ENCODE results near the gene GALNT12.
A peak's percentile ranks its signal among the peaks of the same experiment; 100 is the strongest.

The GALNT12 gene

GRCh38 chr9:98832768-98833089 is 25.3 kb downstream of the GALNT12 start:
- no peak for DNase-seq (ENCODE audit: low read depth)

- no peak for DNase-seq (ENCODE audit: low read depth)
Measured at GRCh38 chr9:98833090-98833956, 25.9 kb downstream of the GALNT12 start.

DNA sequence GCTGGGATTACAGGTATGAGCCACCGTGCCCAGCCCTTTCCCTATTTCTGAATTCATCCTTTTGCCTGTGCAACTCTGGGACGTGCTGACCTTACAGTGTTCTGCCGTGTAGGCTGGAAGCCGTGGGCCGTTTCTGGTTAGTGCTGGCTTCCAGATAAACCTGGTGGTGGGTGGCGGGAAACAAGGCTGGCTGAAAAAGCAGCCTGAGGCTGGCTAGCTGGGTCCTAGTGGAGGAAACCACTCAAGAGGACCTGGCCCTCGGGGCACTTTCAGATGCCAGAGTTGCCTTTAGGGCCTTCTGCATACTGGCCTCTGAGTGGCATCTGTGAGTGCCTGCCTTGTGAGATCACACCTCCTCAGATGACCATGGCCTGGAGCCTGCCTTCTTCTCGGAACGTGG is 26.9 kb downstream of the GALNT12 start:
- DNase-seq (ENCODE audit: low read depth) = no peak

- DNase-seq (ENCODE audit: low read depth) = no peak
Measured at GRCh38 chr9:98836206-98836605, 28.7 kb downstream of the GALNT12 start.

- DNase-seq (ENCODE audit: low read depth) = no peak
Measured at GRCh38 chr9:98837516-98837915, 30.0 kb downstream of the GALNT12 start.

DNA sequence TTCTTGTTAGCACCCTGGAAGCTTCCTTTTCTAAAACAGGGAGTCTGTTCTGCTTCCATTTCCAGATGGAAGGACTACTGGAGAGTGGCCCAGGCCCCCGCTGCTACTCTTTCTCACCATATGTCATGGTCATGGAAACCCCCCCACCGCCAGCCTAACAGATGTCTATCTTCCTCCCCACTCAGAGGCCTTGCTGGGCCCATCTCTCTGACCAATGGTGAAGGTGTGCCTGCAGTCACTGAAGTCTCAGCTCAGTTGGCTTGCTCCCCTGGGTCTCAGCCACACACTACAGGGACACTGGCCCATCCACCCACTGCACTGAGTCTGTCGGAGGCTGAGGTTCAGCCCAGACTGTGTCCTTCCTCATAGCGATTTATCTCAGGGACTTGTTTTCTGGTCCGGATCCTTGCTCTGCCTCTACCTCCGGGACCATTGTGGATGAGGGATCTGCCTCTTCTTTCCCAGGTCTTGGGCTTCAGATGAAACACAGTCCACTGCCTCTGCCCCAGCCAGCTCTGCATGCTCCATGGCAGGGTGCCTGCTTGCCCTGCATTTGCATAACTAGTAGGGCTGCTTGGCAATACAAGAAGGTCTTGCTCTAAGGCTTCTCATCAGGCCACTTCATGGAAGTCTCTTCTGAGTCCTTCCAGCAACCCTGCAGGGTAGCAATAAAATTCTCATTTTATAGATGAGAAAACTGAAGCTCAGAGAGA is 30.8 kb downstream of the GALNT12 start:
- no peak for DNase-seq (ENCODE audit: low read depth)

DNA sequence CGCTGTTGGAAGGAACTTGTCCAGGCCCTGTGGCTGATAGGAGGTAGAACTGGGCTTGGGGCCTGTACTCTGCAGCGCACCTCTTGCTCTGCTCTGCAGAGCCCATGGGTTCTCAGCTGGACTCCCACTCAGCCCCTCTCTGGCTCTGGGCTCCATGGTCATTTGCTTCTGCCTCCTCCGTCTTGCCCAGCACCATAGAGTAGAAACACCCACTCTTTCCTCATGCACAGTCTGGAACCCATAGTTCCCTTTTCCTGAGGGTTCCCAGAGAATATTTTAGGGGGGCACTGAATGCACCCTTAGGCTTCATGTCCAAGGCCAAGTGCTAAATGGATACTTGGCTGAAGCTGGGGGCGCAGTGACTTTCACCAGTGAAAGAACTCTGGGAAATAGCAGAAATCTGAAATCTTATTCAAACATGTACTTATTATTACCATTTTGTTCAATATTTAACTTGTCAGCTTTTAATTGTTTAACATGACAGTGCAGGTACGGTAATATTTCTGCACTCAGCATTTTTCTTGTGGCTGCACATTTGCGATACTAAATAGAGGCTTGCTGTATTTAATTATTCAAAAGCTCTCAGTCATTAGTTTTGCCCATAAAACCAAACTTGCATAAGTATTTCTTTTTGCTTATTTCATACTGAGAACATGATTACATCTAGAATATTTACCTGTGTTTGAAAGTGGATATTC is 31.5 kb downstream of the GALNT12 start:
- DNase-seq (ENCODE audit: low read depth) = no peak

- DNase-seq (ENCODE audit: low read depth) = no peak
Measured at GRCh38 chr9:98839724-98840123, 32.3 kb downstream of the GALNT12 start.

DNA sequence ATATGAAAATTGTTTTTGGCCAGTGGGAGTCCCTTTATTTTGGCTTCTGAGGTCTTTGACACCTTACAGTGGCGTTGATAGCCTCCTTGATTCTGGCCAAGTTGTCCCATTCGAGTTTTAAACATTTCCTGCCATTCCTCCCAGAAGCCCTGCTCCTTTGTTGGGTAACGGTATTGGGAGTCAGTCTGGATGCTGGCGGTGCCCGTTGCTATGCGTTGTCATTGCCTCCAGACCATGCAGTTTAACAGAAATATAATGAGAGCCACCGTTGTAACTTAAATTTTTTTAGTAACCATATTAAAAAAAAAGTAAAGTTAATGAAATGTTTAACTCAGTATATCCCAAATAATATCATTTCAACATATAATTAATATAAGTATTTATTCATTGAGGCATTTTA is 35.0 kb downstream of the GALNT12 start:
- DNase-seq (ENCODE audit: low read depth) = no peak

GRCh38 chr9:98846081-98846480 is 38.6 kb downstream of the GALNT12 start:
- DNase-seq (ENCODE audit: low read depth) = no peak

- no peak for DNase-seq (ENCODE audit: low read depth)
Measured at GRCh38 chr9:98846879-98847278, 39.4 kb downstream of the GALNT12 start.

DNA sequence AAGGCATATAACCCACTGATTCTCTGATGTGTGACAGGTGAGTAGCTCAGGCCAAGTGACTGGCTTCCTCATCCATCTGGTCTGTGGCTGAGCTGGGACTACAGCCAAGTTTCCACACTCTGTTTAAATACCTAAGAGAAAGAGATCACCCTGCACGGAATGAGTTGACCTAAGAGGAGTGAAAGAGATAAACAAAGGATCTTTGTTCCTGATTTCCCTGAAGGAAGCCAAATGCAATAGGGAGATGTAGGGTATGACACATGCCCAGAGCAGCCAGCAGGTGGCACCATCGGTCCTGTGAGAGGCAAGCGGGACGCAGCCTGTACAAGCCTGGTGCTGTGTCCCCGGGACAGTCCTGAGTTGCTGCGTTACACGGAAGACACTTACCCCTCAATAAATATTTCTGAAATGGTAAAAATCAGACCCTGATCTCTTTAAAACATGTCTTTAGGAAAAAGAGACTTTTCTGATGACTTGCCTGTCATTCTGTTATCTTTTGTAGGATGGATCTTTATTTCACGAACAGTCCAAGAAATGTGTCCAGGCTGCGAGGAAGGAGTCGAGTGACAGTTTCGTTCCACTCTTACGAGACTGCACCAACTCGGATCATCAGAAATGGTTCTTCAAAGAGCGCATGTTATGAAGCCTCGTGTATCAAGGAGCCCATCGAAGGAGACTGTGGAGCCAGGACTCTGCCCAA is 41.1 kb downstream of the GALNT12 start:
- DNase-seq (ENCODE audit: low read depth) = peak; percentile 49

GRCh38 chr9:98849563-98849962 is 42.1 kb downstream of the GALNT12 start:
- no peak for DNase-seq (ENCODE audit: low read depth)

DNA sequence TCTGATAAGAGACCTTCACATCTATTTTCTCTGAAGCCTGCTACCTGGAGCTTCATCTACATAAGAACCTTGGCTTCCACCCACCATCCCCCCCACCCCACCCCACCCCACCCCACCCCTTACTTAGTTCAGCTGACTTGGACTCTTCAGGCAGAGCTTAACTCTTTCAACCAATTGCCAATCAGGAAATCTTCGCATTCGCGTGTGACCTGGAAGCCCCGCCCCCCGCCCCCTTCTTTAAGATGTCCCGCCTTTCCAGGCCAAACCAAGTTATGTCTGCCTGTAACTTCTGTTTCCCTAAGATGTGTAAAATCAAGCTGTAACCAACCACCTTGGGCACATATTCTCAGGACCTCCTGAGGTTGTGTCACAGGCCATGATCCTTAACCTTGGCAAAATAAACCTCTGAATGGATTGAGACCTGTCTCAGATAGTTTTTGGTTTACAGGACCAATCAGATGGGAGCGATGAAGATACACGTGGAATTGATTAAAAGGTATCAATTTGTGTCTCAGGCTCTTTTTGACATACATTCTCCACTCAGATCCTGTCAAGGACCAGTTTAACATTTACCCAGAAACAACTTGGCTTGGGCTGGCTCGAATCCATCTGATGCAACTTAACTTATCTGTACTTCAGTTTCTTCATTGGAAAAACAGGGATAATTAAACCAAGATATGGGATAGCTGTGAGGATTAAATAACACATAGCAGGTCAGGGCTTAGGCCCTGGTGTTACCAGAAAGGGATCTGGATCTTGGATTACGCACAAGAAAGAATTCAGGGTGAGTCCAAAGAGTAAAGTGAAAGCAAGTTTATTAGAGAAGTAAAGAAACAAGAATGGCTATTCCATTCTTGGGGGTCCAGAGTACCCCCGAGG is 43.6 kb downstream of the GALNT12 start:
- DNase-seq (ENCODE audit: low read depth) = no peak

GRCh38 chr9:98851730-98852459 is 44.4 kb downstream of the GALNT12 start:
- no peak for DNase-seq (ENCODE audit: low read depth)

GRCh38 chr9:98852460-98852734 is 44.9 kb downstream of the GALNT12 start:
- DNase-seq (ENCODE audit: low read depth) = no peak

DNA sequence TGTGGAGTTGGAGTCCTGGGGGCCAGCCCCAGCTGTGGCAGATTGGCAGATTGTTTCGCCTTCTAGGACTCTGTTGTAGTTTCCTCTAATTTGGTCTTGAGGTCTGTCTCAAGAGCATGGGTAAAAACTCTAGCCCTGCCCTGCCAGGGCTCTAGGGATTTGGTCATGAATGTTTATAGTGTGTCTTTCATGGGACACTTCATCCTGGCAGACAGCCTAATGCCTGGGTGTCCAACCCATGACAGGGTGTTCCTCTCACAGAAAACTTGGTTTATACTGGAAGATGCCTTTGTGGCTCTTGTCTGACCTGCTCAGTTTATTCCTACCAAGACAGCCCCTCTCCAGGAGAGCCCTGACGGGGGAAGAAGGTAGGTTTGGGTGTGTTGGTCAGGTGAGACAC is 45.5 kb downstream of the GALNT12 start:
- no peak for DNase-seq (ENCODE audit: low read depth)

GRCh38 chr9:98854266-98854665 is 46.8 kb downstream of the GALNT12 start:
- DNase-seq (ENCODE audit: low read depth) = no peak

DNA sequence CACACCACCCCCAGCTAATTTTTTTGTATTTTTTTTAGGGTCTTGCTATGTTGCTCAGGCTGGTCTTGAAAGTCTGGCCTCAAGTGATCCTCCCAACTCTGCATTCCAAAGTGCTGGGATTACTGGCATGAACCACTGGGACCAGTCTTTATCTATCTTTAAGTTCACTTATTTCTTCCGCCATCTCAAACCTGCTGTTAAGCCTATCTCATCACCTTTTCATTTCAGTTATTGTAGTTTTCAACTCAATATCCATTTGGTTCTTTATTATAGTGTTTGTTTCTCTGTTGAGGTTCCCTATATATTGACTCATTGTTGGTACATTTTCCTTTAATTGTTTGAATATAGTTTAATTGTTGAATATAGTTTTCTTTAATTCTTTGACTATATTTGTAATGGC is 48.1 kb downstream of the GALNT12 start:
- no peak for DNase-seq (ENCODE audit: low read depth)

DNA sequence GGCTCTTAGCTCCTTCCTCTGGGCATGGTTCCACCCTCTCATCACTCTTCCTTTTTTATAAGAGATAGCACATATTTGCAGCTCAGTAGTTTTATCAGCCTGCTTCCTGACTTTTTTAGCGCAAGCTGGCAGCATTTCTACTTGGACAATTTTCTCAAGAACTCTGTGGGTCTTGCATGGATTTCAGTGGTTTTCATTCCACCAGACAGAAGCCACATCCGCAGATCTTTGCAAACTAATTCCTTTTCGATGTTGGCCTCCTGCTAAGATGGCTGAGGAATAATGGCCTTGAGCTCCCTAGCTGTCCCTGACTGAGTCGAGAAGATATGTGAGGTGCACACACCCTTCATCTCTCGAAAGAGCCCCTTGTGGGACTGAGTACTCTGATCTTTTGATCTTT is 49.5 kb downstream of the GALNT12 start:
- no peak for DNase-seq (ENCODE audit: low read depth)

- DNase-seq (ENCODE audit: low read depth) = no peak
Measured at GRCh38 chr9:98859941-98860340, 52.5 kb downstream of the GALNT12 start.

Measured in activated T-helper 1 cell treated with Interleukin-2 at 50 U/mL for 16 hours (primary cell).